IPS-18c (cell line): ENCODE results near the gene NAT9.

Experiments
- H3K4me3 ChIP-seq: 2 replicates; pipeline ENCODE4 v1.7.0; 2013; ENCODE audit warnings: low read depth, mild to moderate bottlenecking, low read length, moderate library complexity; ENCODE audit not compliant: insufficient read depth
- H3K9me3 ChIP-seq: one replicate; pipeline ENCODE4 v1.6.1; 2013; ENCODE audit warnings: mild to moderate bottlenecking, low read length, moderate library complexity; ENCODE audit not compliant: control insufficient read depth, insufficient read depth

Gene NAT9

DNA sequence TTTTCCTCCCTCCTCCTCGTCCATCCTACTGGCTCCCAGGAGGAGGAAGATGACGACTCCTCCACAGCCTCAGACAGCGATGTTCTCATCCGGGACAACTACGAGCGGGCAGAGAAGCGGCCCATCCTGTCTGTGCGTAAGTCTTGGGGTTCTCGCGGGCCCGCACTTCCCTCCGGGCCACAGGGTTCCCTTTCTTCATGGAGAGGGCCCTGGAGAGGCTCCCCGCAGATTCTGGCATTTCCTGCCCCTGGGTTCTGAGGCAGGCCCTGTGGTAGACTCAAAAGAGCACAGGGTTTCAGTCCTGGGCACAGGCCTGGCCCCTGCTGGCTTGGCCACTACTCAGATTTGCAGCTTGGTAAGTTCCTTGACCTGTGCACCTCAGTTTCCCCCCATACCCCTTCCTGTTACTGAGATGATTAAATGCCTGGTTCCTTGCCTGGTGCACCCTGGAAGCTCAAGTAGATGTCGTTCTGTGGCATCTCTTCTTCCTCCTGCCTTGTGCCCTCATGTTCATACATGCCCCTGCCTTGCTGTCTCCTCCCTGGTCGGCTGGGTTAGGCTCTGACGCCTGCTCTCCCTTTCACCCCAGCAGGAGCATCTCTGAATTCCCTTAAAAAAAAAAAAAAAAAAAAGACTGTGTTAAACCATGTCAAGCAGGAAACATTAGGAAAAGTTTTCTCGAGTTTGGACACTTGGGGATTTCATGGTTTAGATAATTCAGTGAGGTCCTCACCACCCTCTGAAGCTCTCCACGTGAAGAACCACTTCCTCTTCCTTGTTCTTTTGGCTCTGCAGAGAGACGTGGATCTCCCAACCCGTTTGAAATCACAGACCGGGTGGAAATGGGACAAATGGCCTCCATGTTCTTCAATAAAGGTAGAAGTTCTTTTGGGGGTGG, 14.3 kb upstream of the NAT9 start:
- Histone ChIP-seq H3K4me3 (no peak overlapping the region), H3K9me3 (peaks cover 4% of the 10 kb centered on the region)

DNA sequence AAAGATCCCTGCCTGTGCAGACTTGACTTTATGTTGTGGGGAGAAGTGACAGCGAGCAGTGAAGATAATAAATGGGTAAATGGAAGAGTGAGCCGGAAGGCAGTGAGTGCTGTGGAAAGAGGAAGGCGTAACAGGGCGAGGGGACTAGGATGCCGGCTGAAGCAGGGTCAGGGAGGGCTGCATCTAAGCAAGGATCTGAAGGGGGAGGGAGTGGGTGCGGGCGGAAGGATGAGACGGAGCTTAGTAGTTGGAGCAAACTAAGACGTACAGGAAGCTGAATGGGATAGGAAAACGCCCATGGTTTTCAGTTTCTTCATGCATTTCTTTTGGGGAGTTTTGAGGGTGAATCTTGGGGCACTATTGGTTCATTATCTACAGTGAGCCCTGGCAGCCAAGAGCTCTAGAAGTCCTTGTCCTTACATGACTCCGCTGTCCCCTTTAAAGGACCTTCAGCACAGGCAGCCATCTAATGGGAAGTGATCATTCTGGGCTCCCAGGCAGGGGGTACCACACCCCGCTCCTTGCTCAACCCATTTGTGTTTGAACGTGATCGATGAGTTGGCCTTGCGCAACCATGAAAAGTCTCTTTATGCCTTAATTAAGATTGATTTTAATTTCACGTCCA, 10.4 kb upstream of the NAT9 start:
- Histone ChIP-seq H3K4me3 (no peak overlapping the region), H3K9me3 (peaks cover 6% of the 10 kb centered on the region)

GRCh38 chr17:74785981-74786360, 9.8 kb upstream of the NAT9 start:
- Histone ChIP-seq H3K9me3 (peaks cover 6% of the 10 kb centered on the region), H3K4me3 (no peak overlapping the region)

DNA sequence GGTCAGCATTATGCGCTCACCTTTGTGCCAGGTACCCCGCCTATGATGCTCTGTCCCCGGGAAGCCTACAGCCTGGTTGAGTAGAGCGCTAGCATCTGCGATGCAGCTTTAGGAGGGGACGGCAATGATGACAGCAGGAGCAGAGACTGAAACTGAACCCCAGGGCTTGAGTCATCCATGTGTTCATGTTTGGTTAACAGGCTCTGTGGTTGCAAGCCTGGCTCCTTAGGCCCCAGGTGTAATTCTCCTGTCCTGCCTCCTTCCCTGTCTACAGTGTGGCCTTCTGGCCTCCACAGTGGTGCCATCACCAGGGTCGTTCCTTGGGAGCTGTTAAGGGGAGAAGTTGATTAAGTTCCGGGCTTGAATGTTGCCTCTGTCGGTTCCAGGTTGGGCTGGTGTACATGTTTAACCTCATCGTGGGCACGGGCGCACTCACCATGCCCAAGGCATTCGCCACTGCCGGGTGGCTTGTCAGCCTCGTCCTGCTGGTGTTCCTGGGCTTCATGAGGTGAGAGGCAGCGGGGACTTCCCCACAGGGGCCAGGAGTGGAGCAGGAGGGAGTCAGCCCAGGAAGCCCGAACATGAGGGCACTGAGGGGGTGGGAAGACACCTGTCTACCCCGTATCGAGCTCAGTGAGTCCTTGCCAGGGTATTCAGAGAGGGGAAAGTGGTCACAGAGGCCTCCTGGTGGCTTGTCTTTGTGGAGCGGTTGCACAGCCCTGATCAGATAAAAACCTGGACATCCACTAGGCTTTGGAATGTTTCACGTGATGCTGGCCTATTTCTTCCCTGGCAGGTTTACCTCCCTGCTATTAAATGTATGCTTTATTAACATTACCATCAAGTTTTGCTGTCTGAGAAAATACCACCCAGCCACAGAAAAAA, 9.2 kb upstream of the NAT9 start:
- peaks cover 6% of the 10 kb centered on the region for H3K9me3 ChIP-seq
- H3K4me3 ChIP-seq, result no peak overlapping the region

DNA sequence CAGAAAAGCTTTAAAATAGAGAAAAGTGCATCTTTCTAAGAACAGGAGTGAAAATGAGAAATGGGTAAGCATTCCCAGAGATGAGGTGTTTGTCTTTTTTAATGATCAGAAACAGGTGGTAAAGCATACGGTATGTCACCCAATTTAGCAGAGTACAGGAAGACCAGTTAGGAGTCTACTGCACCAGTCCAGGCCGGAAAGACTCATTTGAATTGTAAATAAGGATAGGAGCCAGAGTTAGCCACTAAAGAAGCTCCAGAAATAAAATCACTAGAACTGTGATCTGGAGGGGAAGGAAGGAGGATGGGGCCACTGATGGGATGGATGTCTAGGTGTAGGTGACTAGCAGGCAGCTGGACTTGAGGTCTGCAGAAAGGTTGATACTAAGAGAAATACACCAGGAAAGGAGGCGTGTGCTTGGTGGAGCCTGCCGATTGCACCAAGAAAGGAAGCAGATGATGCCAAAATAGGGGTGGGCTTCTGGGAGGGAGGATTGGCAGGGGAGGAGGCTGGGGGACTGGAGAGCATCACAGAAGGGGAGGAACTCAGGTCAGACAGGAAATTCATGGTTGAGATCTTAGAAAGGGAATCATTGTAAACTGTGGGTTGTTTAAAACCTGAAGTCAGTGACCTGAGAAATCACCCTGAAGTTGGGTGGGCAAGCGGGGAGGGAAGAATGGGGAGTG, 8.1 kb upstream of the NAT9 start:
- peaks cover 6% of the 10 kb centered on the region for H3K9me3 ChIP-seq
- no peak overlapping the region for H3K4me3 ChIP-seq

- H3K4me3 ChIP-seq, result no peak overlapping the region
- peaks cover 2% of the 10 kb centered on the region for H3K9me3 ChIP-seq
Observed at GRCh38 chr17:74782571-74782970, 6.4 kb upstream of the NAT9 start.

- H3K9me3 ChIP-seq, result peaks cover 4% of the 10 kb centered on the region
- H3K4me3 ChIP-seq, result no peak overlapping the region
Observed at GRCh38 chr17:74780443-74781238, 4.5 kb upstream of the NAT9 start.

- Histone ChIP-seq H3K9me3 (peaks cover 8% of the 10 kb centered on the region), H3K4me3 (no peak overlapping the region)
Observed at GRCh38 chr17:74779948-74780400, 3.8 kb upstream of the NAT9 start.

- H3K9me3 ChIP-seq, result peaks cover 6% of the 10 kb centered on the region
- no peak overlapping the region for H3K4me3 ChIP-seq
Observed at GRCh38 chr17:74779501-74779900, 3.4 kb upstream of the NAT9 start.

- Histone ChIP-seq H3K9me3 (peaks cover 6% of the 10 kb centered on the region), H3K4me3 (no peak overlapping the region)
Observed at GRCh38 chr17:74778960-74779359, 2.8 kb upstream of the NAT9 start.

DNA sequence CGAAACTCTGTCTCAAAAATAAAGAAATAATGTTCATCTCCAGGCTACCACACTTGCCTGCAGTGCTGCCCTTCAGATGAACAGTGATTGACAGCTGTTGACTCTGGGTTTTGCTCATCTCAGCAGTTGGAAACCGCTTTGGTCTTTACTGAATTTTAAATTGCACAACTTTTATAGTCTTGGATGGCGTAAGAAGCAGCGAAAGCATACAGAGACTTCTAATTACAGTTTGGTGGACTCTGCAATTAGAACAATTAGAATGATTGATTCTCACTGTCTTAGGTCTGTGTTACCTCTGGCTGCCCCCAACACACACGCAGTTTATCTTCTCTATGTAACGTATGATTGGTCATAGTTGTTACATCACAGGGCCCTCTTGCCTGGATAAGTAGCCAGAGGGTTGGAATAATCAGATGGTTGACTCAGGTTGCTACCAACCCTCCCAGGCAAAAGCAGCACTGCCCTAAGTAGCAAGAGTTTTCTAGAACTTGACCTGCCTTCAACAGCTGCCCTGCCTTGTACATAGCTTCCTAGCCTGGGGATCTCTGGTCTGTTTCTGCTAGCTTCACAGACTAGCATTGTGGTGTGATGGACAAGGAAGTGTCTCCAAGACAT, 1.9 kb upstream of the NAT9 start:
- no peak overlapping the region for H3K4me3 ChIP-seq
- peaks cover 6% of the 10 kb centered on the region for H3K9me3 ChIP-seq

DNA sequence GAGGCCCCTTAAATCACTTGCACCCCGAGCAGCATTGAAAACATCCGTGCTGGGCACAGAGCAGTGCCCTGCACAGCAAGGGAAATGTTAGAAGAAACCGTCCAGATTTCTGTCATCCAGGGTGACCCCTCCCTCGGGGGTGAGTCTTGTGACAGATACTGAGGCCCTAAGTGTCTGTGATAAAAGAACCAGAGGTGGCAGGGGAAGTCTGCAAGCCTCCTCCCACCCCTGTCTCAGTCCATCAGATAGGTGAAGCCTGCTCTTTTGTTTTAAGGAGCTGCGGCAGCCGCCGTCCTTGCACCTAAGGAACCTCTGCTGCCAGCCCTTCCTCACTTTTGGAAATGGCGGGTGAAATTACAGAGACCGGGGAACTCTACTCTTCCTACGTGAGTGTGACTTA, 845 bp upstream of the NAT9 start:
- peak overlapping the region; percentile 71 for H3K4me3 ChIP-seq

DNA sequence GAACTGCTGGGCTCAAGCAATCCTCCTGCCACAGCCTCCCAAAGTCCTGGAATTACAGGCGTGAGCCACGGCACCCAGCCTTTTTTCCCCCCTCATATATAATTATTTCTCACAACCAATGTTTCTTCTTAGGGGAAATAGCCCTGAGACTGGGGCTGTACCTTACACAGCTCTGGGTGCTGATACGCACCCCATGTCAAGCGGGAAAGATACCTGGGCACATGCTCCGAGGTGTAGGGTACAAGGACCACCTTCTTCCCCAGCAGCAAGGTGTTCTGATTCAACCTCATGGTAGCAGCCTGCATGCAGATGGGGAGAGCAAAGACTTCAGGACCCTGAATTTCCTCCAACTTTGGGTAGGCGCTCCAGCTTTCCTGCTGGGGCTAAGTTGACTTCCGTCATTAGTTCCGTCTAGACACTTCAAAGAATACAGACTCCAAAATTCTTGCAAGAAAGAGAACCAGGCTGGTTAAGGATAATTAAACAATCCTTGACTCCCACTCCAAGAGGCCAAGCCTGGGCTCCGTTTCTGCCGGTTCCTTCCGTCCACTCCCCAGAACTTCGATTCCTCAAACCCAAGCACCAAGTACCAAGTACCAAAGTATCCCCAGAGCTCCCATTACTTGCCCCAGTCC, 619 bp downstream of the NAT9 start:
- Histone ChIP-seq H3K9me3 (peaks cover 6% of the 10 kb centered on the region), H3K4me3 (peak overlapping the region; percentile 86)

More for the DNA sequence above, 845 bp upstream of the NAT9 start:
- peaks cover 6% of the 10 kb centered on the region for H3K9me3 ChIP-seq

- H3K4me3 ChIP-seq, result no peak overlapping the region
Observed at GRCh38 chr17:74773871-74774286, 2.3 kb downstream of the NAT9 start.

DNA sequence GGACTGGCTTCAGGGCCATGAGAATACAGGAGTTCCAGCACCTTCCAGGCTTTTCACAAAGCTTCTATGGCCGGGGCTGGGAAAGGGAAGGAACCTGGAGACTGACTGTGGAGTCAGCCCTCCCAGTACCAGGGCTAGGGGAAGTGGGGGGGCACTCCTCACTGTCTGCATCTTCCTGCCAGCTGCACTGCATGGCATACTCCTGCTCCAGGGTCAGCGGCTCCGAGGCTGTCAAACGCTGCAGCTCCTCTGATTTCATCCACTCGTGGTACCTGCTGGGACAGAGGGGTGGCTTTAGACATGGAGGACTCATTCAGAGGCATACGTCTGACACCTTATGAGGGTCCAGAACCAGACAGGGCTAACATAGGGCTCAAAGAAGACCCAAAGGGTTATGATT, 2.7 kb downstream of the NAT9 start:
- no peak overlapping the region for H3K4me3 ChIP-seq
- H3K9me3 ChIP-seq, result peaks cover 9% of the 10 kb centered on the region

More at GRCh38 chr17:74773871-74774286, 2.3 kb downstream of the NAT9 start:
- peaks cover 6% of the 10 kb centered on the region for H3K9me3 ChIP-seq
